Smooth muscle cell (in vitro differentiated cells): ENCODE measurements around the gene YBX2. TPM values are rescaled to one million over a fixed set of nuclear protein-coding genes. Genes with fewer than 3 reads are reported as not detected.
A peak's percentile ranks its signal among the peaks of the same experiment; 100 is the strongest.
"Not testable (repeated sequence)": the region's sequence is repeated elsewhere in the genome, so short reads cannot be mapped to it uniquely, and the experiment has no call there.

ENCODE experiments used
- DNase-seq: peaks from one replicate; lab custom pipeline; 2025; ENCODE audit not compliant: unreplicated experiment; lab: John Stamatoyannopoulos, UW
- H2AFZ ChIP-seq: fragments of 200-600 bp; sonication (generic); 2 replicates; pipeline ENCODE4 v1.6.0; 2016; ENCODE audit warnings: antibody characterized with exemption, low read depth, mild to moderate bottlenecking
- H3F3A ChIP-seq: fragments of 200-600 bp; sonication (generic); 2 replicates; pipeline ENCODE4 v1.6.0; 2017; ENCODE audit warnings: antibody characterized with exemption, low read depth
- H3K27ac ChIP-seq: fragments of 200-600 bp; sonication (generic); 2 replicates; pipeline ENCODE4 v1.5.1; 2016; ENCODE audit warnings: low read depth, mild to moderate bottlenecking
- H3K27me3 ChIP-seq: fragments of 200-600 bp; sonication (generic); 2 replicates; pipeline ENCODE4 v1.6.1; 2016; ENCODE audit warnings: low read depth, mild to moderate bottlenecking
- H3K36me3 ChIP-seq: fragments of 200-600 bp; sonication (generic); 2 replicates; pipeline ENCODE4 v1.5.1; 2016; ENCODE audit warnings: low read depth
- H3K4me1 ChIP-seq: fragments of 200-600 bp; sonication (generic); 2 replicates; pipeline ENCODE4 v1.5.1; 2016; ENCODE audit warnings: low read depth
- H3K4me2 ChIP-seq: fragments of 200-600 bp; sonication (generic); 2 replicates; pipeline ENCODE4 v1.6.0; 2016; ENCODE audit warnings: mild to moderate bottlenecking
- H3K4me3 ChIP-seq: fragments of 200-600 bp; sonication (generic); 2 replicates; pipeline ENCODE4 v1.5.1; 2016; ENCODE audit warnings: mild to moderate bottlenecking
- H3K79me2 ChIP-seq: fragments of 200-600 bp; sonication (generic); 2 replicates; pipeline ENCODE4 v1.6.0; 2016; ENCODE audit warnings: low read depth, mild to moderate bottlenecking
- H3K9ac ChIP-seq: fragments of 200-600 bp; sonication (generic); 2 replicates; pipeline ENCODE4 v1.6.0; 2016; ENCODE audit warnings: low read depth
- H3K9me3 ChIP-seq: fragments of 200-600 bp; sonication (generic); replicated peaks from 2 replicates; pipeline ENCODE4 v1.5.1; 2016; ENCODE audit warnings: low read depth
- H4K20me1 ChIP-seq: fragments of 200-600 bp; sonication (generic); 2 replicates; pipeline ENCODE4 v1.6.0; 2016; ENCODE audit warnings: low read depth
- CTCF ChIP-seq: fragments of 200-600 bp; sonication (generic); IDR thresholded peaks from 2 replicates; pipeline ENCODE4 v1.5.1; 2017; ENCODE audit warnings: borderline replicate concordance, mild to moderate bottlenecking, antibody characterized with exemption; ENCODE audit not compliant: insufficient read depth, poor library complexity, severe bottlenecking
- WGBS: methylation state at CpG from one replicate; pipeline ENCODE4 v1.1.7; 2016; ENCODE audit warnings: low lambda C conversion rate; 5-methylcytosine and 5-hydroxymethylcytosine counted together
- polyA plus RNA-seq: library from polyadenylated mRNA; unstranded; fragments of >200 nt; fragmentation: Nextera tagmentation; extraction: Ambion mirVana; gene quantifications from 2 replicates; pipeline ENCODE4 v1.2.1, GENCODE V29; 2016
- total RNA-seq: library from RNA; depleted of rRNA; stranded (reverse); fragments of >200 nt; gene quantifications from 2 replicates; pipeline ENCODE4 v1.2.3, GENCODE V29; 2014

Gene YBX2
- total and polyA plus RNA-seq, 2 experiments from 2014 or later: 0.09 to 1.1 TPM

- 95% methylated on average over 7 of the region's 7 CpGs for WGBS
Measured at GRCh38 chr17:7249830-7250229, 44.6 kb downstream of the YBX2 start.

DNA sequence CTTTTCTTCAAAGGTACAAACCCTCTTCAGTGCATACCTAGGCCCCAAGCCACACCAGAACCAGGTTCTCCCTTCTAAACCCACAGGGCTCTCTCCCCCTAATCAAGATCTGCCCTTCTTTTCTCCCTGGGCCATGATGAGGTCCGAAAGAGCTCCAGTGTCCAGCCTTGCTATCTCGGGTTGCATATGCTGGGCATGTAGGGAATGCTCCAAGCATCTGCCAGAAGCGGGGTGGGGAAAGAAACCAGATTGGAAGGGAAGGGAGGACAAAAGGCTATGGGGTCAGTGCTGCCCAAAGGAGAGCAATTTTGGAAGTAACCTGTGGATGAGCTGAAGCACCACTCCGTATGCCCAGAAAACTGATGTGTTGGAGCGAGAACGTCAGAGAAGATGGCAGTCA lies 45.2 kb downstream of the YBX2 start:
- H3K27me3 ChIP-seq: no peaks in the 10 kb centered on the region
- peak overlapping the region; percentile 91 for H3K4me2 ChIP-seq
- H3K79me2 ChIP-seq: peaks cover 62% of the 10 kb centered on the region
- TF ChIP-seq CTCF: no peak
- H3F3A ChIP-seq: no peaks in the 10 kb centered on the region
- no peaks in the 10 kb centered on the region for H3K9me3 ChIP-seq
- DNase-seq: no peak
- no peak overlapping the region for H3K27ac ChIP-seq
- no peaks in the 10 kb centered on the region for H3K36me3 ChIP-seq
- H3K4me3 ChIP-seq: no peak overlapping the region
- peaks cover 18% of the 10 kb centered on the region for H3K4me1 ChIP-seq
- no peak overlapping the region for H2AFZ ChIP-seq
- H4K20me1 ChIP-seq: peaks cover 8% of the 10 kb centered on the region
- 94% methylated on average over 6 of the region's 6 CpGs for WGBS
- H3K9ac ChIP-seq: no peak overlapping the region

More at GRCh38 chr17:7249830-7250229, 44.6 kb downstream of the YBX2 start:
- H3K27ac ChIP-seq: no peak overlapping the region
- H3K4me1 ChIP-seq: peaks cover 18% of the 10 kb centered on the region
- H2AFZ ChIP-seq: no peak overlapping the region
- peak overlapping the region; percentile 100 for H3K4me3 ChIP-seq
- no peaks in the 10 kb centered on the region for H3K9me3 ChIP-seq
- peaks cover 62% of the 10 kb centered on the region for H3K79me2 ChIP-seq
- H3K9ac ChIP-seq: peak overlapping the region; percentile 97
- H3K4me2 ChIP-seq: peak overlapping the region; percentile 91
- peaks cover 8% of the 10 kb centered on the region for H4K20me1 ChIP-seq
- H3K27me3 ChIP-seq: no peaks in the 10 kb centered on the region
- no peak for DNase-seq
- no peaks in the 10 kb centered on the region for H3K36me3 ChIP-seq
- no peak for TF ChIP-seq CTCF
- H3F3A ChIP-seq: no peaks in the 10 kb centered on the region

DNA sequence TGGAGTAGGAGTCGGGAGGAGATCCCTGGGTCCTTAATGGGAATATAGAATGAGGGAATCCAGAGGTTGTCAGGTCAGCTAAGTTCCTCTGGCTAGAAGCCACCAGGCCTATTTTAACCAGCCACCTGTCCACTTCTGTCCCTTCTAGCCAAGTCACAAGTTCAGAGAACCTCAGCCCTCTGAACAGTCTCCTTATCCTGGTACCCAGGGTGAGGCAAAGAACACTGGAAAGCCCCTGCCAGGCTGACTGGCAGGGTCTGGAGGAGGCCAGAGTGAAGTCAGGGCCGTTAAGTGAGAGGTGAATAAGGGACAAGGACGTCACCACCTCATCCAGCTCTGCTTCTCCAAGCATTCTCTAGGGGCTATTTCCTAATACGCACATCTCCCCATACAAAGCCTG lies 45.6 kb downstream of the YBX2 start:
- no peak for DNase-seq
- Histone ChIP-seq H3K27me3 (no peaks in the 10 kb centered on the region), H3K79me2 (peaks cover 62% of the 10 kb centered on the region), H3K4me3 (no peak overlapping the region), H3K27ac (no peak overlapping the region), H3K4me2 (no peak overlapping the region), H3K9me3 (no peaks in the 10 kb centered on the region), H4K20me1 (peaks cover 8% of the 10 kb centered on the region), H3F3A (peaks cover under 1% of the 10 kb centered on the region), H2AFZ (no peak overlapping the region), H3K4me1 (peaks cover 18% of the 10 kb centered on the region), H3K9ac (no peak overlapping the region), H3K36me3 (no peaks in the 10 kb centered on the region)
- TF ChIP-seq CTCF: no peak
- WGBS: 93% methylated on average over 4 of the region's 4 CpGs

- no peak overlapping the region for H3K9ac ChIP-seq
- DNase-seq: no peak
- no peaks in the 10 kb centered on the region for H3K36me3 ChIP-seq
- H3F3A ChIP-seq: peaks cover 10% of the 10 kb centered on the region
- no peak overlapping the region for H2AFZ ChIP-seq
- H3K79me2 ChIP-seq: peaks cover 58% of the 10 kb centered on the region
- TF ChIP-seq CTCF: no peak
- no peak overlapping the region for H3K4me3 ChIP-seq
- no peaks in the 10 kb centered on the region for H3K9me3 ChIP-seq
- H3K27ac ChIP-seq: no peak overlapping the region
- H3K4me2 ChIP-seq: no peak overlapping the region
- 96% methylated on average over 5 of the region's 5 CpGs for WGBS
- H3K27me3 ChIP-seq: no peaks in the 10 kb centered on the region
- H3K4me1 ChIP-seq: peaks cover 10% of the 10 kb centered on the region
- peaks cover 8% of the 10 kb centered on the region for H4K20me1 ChIP-seq
Measured at GRCh38 chr17:7246779-7247178, 47.7 kb downstream of the YBX2 start.

GRCh38 chr17:7243838-7244237 lies 50.6 kb downstream of the YBX2 start:
- peaks cover 57% of the 10 kb centered on the region for H3K79me2 ChIP-seq
- H3K4me3 ChIP-seq, H3K9me3 ChIP-seq, H3K27me3 ChIP-seq, H2AFZ ChIP-seq, H3K9ac ChIP-seq, DNase-seq, H4K20me1 ChIP-seq, H3K36me3 ChIP-seq: not testable (repeated sequence)
- 89% methylated on average over 9 of the region's 10 CpGs for WGBS
- H3K4me1 ChIP-seq: peaks cover 19% of the 10 kb centered on the region
- peak overlapping the region; percentile 84 for H3K4me2 ChIP-seq
- peak overlapping the region; percentile 95 for H3K27ac ChIP-seq
- peaks cover 27% of the 10 kb centered on the region for H3F3A ChIP-seq
